GM10266 (cell line): ENCODE measurements around the gene COL4A6.

Experiments used
- DNase-seq: peaks from one replicate; pipeline ENCODE4 v3.0.0; 2012; ENCODE audit errors: extremely low spot score
- CTCF ChIP-seq: IDR thresholded peaks from 2 replicates; pipeline ENCODE4 v1.5.1; 2012; ENCODE audit warnings: mild to moderate bottlenecking, low read depth; ENCODE audit not compliant: control insufficient read depth, insufficient read depth; ENCODE audit errors: missing control alignments

The COL4A6 gene

GRCh38 chrX:108366644-108367406, 71.4 kb downstream of the COL4A6 start:
- no peak for DNase-seq
- TF ChIP-seq CTCF: no peak

DNA sequence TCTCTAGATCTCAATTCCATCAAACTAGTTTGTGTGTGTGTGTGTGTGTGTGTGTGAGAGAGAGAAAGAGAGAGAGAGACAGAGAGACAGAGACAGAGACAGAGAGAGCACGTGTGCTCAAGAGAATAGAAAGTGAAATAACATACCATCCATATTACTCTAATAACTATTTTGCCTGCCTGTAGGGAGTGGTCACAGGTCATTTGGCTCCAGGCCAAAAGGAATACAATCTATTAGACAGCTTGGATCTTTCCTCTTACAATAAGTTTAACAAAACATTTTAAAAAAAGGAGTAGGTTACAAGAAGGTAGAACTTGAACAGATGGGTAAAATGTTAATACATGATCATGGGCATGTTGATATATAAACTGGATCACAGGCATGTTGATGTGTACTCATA, 76.2 kb downstream of the COL4A6 start:
- no peak for TF ChIP-seq CTCF
- DNase-seq: no peak

GRCh38 chrX:108361316-108361715, 76.9 kb downstream of the COL4A6 start:
- TF ChIP-seq CTCF: no peak
- DNase-seq: no peak

GRCh38 chrX:108359806-108360602, 78.2 kb downstream of the COL4A6 start:
- no peak for DNase-seq
- no peak for TF ChIP-seq CTCF

- TF ChIP-seq CTCF: no peak
- DNase-seq: no peak
These were observed 84.8 kb downstream of the COL4A6 start for GRCh38 chrX:108353452-108353851.

- no peak for TF ChIP-seq CTCF
- no peak for DNase-seq
These were observed 89.0 kb downstream of the COL4A6 start for GRCh38 chrX:108349210-108349609.

DNA sequence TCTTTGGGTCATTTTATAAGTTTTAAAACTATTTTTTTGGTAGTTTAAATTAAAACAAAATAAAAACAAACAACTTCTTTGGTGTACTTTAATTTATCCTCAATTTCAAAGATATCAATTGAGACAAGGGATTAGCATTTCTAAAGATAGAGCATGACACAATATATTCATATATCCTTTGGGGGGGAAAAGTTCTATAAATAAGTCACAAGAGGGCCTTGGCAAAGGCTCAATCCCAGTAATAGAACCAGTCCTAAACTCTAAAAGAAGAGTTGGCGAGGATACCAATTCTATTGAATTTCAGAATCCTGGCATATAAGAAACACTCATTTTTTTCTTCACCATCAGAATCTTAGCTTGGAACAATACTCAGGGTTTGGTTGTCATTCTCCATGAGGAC, 89.7 kb downstream of the COL4A6 start:
- DNase-seq: no peak
- no peak for TF ChIP-seq CTCF
